GM23248 (cell line): ENCODE measurements around the gene MAN1C1.

Experiments
- EZH2 ChIP-seq: fragments of 200-600 bp; sonication (generic); IDR thresholded peaks from 2 replicates; pipeline ENCODE4 v1.6.1; 2018; ENCODE audit warnings: antibody characterized with exemption, mild to moderate bottlenecking; ENCODE audit not compliant: insufficient read depth, poor library complexity, severe bottlenecking
- EZH2phosphoT487 ChIP-seq: fragments of 200-600 bp; sonication (generic); IDR thresholded peaks from 2 replicates; pipeline ENCODE4 v1.6.1; 2018; ENCODE audit warnings: antibody characterized with exemption, moderate library complexity, mild to moderate bottlenecking, low read depth; ENCODE audit not compliant: insufficient read depth

DNA sequence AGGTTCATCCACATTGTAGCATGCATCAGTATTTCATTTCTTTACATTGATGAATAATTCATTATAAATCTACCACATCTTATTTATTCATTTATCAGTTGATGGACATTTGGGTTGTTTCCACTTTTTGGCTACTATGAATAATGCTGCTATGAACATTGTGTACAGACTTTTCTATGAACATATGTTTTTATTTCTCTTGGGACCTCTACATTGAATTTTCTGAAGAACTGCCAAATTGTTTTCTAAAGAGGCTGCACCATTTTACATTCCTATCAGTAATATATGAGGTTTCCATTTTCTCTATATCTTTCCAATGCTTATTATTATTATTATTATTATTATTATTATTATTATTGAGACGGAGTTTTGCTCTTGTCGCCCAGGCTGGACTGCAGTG lies 102.1 kb downstream of the MAN1C1 start:
- TF ChIP-seq EZH2 (no peak), EZH2phosphoT487 (no peak)
